ENCODE results near the gene CREG1. TPM values are rescaled to one million over a fixed set of nuclear protein-coding genes. Genes with fewer than 3 reads are reported as not detected.
"Not testable (repeated sequence)": the region's sequence is repeated elsewhere in the genome, so short reads cannot be mapped to it uniquely, and the experiment has no call there.

The CREG1 gene
- polyA plus RNA-seq, 3 donors, result 109 to 123 (median 114) TPM

- DNase-seq, result not testable (repeated sequence)
Measured at GRCh38 chr1:167570712-167571111, 17.1 kb upstream of the CREG1 start.

- no peak for DNase-seq
Measured at GRCh38 chr1:167567663-167568062, 14.1 kb upstream of the CREG1 start.

DNA sequence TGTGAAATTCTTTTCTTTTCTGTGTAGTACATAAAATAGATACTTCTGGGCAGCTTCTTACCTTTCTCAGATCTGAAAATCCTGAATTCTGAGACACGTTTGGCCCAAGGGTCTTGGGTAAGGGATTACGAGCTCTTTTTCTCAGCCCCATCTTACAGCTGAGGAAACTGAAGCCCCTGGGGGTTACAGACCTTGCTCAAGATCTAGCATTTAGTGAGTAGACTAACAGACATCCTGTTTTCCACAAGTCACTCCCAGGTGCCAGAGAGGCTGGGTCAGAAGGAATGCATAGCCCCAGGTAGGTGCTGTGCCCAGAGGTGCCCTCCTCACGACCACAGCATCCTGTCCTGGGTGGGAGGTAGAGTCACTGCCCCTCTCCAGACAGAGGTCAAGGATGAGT is 13.2 kb upstream of the CREG1 start:
- no peak for DNase-seq

DNA sequence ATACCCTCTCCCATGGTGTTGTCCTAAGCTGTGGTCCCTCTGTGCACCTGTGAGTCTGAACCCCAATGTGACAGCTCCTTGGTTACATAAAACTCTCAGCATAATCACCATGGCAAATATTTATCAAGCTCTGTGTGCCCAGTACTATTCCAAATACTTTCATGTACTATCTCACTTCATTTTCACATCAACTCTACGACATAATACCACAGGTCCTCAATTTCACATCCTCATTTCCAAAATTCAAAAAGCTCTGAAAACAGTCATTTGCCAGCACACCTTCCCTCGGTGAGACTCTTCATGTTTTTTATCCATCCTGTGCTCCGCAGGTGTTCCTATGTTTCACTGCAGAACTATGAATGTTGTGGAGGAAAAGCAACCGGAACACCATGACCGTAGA is 12.4 kb upstream of the CREG1 start:
- DNase-seq, result no peak

DNA sequence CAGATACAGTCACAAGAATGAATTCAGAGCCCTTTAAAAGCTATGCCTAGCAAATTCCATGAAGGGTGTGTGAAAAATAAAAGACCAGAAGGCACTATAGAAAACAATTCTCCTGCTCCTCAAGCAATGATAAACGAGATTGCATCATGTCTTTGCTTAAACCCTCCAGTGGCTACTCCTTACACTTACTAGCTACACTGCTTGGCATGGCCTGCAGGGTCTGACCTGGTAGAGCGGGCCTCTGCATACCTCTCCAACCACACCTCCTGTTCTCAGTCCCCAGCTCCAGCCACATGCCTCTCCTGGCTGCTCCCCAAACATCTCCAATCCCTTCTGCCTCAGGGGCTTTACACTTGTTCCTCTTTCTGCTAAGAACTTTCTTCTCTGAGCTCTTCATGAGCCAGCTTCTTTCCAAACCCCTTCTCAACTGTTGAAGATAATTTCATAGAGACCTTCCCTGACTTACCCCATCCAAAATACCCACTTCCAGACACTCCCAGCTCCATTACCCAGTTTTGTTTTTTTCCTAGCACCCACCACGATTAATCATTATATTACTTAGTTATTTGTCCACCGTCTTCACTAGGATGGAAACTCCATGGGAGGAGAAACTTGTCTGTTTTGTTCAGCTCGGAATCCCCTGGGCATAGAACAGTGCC is 11.2 kb upstream of the CREG1 start:
- no peak for DNase-seq

GRCh38 chr1:167563579-167564246 is 10.2 kb upstream of the CREG1 start:
- DNase-seq, result no peak

GRCh38 chr1:167562702-167563101 is 9.1 kb upstream of the CREG1 start:
- no peak for DNase-seq

DNA sequence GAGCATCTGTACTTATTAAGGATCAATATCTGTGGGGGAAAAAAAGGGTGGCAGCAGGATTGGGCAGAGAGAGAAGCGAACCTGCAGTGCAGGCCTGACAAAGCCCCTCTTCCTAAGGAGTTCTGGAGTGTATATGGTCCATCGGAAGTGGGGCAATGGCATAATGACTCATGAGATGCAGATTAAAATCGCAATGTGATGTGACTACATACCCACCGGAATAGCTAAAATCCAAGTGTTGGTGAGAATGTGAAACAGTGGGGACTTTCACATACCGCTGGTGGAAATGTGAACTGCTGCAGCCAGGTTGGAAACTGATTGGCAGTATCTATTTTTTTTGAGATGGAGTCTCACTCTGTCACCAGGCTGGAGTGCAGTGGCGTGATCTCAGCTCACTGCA is 8.2 kb upstream of the CREG1 start:
- DNase-seq, result no peak

GRCh38 chr1:167555971-167556714 is 2.6 kb upstream of the CREG1 start:
- DNase-seq, result peak; percentile 66

GRCh38 chr1:167555072-167555471 is 1.5 kb upstream of the CREG1 start:
- not testable (repeated sequence) for DNase-seq

DNA sequence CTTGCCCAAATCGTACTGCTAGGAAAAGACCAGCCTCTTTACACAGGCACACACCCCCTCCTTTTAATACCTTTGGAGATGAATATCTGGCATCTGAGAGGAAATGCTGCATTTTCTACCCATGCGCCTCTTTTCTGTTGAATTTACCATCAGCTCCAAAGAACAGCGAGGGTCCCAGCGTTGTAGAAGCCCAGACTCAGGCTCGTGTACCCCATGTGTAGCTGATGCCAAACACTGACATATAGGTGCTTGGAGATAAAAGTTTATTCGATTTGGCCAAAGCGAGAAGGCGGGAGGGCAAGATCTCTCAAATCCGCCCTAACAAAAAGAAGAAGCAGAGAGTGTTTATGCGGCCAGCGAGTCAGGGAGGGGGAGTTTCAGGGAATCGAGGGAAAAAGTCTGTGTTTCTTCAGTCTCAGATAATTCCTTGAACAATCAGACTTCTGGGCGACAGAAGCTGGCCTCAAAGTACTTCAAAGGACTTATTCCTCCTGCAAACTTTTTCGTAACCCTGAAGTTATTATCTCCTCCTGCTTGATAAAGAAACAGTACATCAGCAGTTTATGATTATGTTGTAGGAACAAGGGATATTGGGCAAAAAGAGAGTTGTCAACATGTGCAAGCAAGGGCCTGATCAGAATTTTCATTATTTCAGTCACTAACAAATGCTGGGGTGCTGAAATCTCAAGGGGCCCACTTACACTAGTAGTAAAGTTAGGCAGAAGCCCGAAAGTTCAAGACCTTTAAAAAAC is 642 bp upstream of the CREG1 start:
- no peak for DNase-seq

DNA sequence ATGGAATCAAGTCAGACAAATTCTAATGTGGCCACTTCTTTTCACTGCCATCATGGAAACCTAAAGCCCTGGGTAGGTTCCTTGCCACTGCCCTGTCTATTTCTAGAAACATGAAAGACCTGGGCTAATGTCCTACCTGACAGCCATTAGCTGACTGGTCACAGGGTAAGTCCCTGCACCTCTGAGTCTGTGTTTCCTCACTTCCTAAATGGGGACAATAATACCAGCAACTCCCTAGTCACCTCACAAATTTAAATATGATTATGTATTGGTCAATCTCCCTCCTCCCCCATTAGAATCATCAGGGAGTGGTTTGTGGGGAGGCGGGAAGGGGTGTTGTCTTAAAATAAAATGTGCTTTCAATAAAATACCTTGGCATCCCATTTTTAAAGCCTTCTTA is 2.2 kb downstream of the CREG1 start:
- no peak for DNase-seq

DNA sequence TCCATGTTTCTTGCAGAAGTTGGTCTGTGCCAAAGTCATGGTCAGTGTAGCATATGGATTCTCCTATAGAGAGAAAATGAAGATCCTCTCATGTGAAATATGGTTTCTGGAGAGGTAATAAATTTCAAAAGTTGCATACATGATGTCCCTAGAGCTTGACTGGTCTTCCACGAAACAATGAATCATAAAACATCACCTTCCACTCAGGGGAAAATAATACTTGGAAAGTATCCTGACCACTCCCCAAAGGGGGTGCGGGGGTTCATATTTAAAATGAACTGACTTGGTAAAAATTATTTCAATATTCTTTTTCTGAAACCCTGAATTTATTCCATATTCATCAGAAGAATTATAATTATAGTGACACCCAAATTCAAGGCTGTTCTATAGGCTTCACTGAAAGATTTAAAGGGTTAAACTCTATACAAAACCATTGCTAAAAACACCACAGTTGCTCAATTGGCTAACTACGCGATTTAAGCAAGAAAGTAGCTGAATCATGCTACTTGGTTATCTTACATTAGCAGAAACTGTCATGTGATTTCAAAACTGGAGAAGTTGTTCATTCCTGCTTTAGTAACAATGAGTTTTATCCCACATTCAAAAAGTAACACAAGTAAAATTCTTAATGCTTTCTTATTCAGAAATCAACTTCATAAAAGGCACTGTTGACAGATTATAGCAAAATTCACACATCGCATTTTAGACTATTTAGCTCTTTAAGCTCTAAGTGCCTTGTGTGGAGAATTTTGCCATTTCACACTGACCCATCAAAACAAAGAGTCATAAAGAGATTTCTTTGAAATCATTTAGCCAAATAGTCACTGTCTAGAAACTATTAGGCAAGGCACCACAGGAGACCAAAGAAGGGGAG is 5.3 kb downstream of the CREG1 start:
- DNase-seq, result no peak

- DNase-seq, result no peak
Measured at GRCh38 chr1:167546935-167547334, 6.6 kb downstream of the CREG1 start.

- DNase-seq, result no peak
Measured at GRCh38 chr1:167545349-167545748, 8.2 kb downstream of the CREG1 start.

GRCh38 chr1:167544447-167545093 is 9.0 kb downstream of the CREG1 start:
- DNase-seq, result no peak

GRCh38 chr1:167543199-167543990 is 10.2 kb downstream of the CREG1 start:
- no peak for DNase-seq

GRCh38 chr1:167542109-167543032 is 11.2 kb downstream of the CREG1 start:
- no peak for DNase-seq

DNA sequence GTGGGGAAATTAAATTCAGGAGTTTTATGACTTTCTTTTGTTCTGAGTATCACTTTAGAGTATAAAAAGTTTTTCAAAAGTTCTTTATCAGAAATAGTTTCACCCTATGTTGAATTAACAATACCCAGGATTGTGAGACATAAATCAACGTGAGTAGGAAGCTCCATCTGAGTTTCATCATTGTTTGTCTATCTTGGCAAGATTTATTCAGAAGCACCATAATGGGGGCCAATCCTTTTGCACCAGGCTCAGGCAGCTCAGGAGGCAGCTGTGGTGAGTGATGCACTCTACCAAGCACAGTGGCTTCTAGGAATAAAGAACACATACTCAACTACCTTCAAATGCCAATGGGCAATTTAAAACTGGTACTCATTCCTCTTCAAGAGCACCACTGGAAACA is 12.0 kb downstream of the CREG1 start:
- DNase-seq, result no peak
